GM21447 (cell line): ENCODE measurements around the gene TSPYL2.
A peak's percentile ranks its signal among the peaks of the same experiment; 100 is the strongest.

Experiments
- ATAC-seq: cut with Tn5 transposase; IDR thresholded peaks from one replicate; pipeline ENCODE4 v1.9.1; 2021; ENCODE audit not compliant: unreplicated experiment

Gene TSPYL2

GRCh38 chrX:53078943-53079342, 3.2 kb upstream of the TSPYL2 start:
- no peak for ATAC-seq

- ATAC-seq: no peak
Observed at GRCh38 chrX:53080628-53081580, 1.3 kb upstream of the TSPYL2 start.

- no peak for ATAC-seq
Observed at GRCh38 chrX:53082773-53083616, 828 bp downstream of the TSPYL2 start.

GRCh38 chrX:53084043-53084570, 1.9 kb downstream of the TSPYL2 start:
- no peak for ATAC-seq

GRCh38 chrX:53084863-53085262, 2.7 kb downstream of the TSPYL2 start:
- ATAC-seq: no peak

- no peak for ATAC-seq
Observed at GRCh38 chrX:53085661-53086229, 3.6 kb downstream of the TSPYL2 start.

- ATAC-seq: no peak
Observed at GRCh38 chrX:53086464-53086863, 4.3 kb downstream of the TSPYL2 start.

GRCh38 chrX:53087388-53087831, 5.2 kb downstream of the TSPYL2 start:
- ATAC-seq: no peak

GRCh38 chrX:53088136-53088974, 6.2 kb downstream of the TSPYL2 start:
- peak; percentile 52 for ATAC-seq

GRCh38 chrX:53089224-53089842, 7.2 kb downstream of the TSPYL2 start:
- no peak for ATAC-seq

GRCh38 chrX:53089925-53090324, 7.8 kb downstream of the TSPYL2 start:
- no peak for ATAC-seq

- ATAC-seq: no peak
Observed at GRCh38 chrX:53091354-53091753, 9.2 kb downstream of the TSPYL2 start.

GRCh38 chrX:53093177-53093655, 11.0 kb downstream of the TSPYL2 start:
- ATAC-seq: no peak

GRCh38 chrX:53093748-53094581, 11.8 kb downstream of the TSPYL2 start, which contains the start of gene KANTR:
Gene KANTR (plus strand): TSS chrX:53094142. CDS start chrX:53124273, 30,131 bp downstream.
- peak; percentile 78 for ATAC-seq

GRCh38 chrX:53094582-53094905, 12.4 kb downstream of the TSPYL2 start:
- no peak for ATAC-seq

- ATAC-seq: no peak
Observed at GRCh38 chrX:53095796-53096195, 13.6 kb downstream of the TSPYL2 start.

- ATAC-seq: no peak
Observed at GRCh38 chrX:53114864-53115549, 32.8 kb downstream of the TSPYL2 start.

GRCh38 chrX:53115550-53115874, 33.3 kb downstream of the TSPYL2 start:
- ATAC-seq: no peak
